PC-3 (cell line): ENCODE measurements around the gene LONP1.

Experiments used
- EZH2 ChIP-seq: fragments of 300-600 bp; sonication (generic); IDR thresholded peaks from one replicate; pipeline ENCODE4 v1.6.1; 2017; ENCODE audit warnings: antibody characterized with exemption, mild to moderate bottlenecking, low read length; ENCODE audit not compliant: unreplicated experiment
- EZH2phosphoT487 ChIP-seq: fragments of 300-600 bp; sonication (generic); IDR thresholded peaks from 2 replicates; pipeline ENCODE4 v1.6.1; 2018; ENCODE audit warnings: mild to moderate bottlenecking, antibody characterized with exemption, low read length, borderline replicate concordance
- TF ChIP-seq, protein P1 (sequence below): fragments of 300-600 bp; sonication (generic); conservative IDR thresholded peaks from 2 replicates; pipeline ENCODE4 v1.5.1; 2017; ENCODE audit warnings: antibody characterized with exemption, low read depth, mild to moderate bottlenecking, low read length

DNA sequence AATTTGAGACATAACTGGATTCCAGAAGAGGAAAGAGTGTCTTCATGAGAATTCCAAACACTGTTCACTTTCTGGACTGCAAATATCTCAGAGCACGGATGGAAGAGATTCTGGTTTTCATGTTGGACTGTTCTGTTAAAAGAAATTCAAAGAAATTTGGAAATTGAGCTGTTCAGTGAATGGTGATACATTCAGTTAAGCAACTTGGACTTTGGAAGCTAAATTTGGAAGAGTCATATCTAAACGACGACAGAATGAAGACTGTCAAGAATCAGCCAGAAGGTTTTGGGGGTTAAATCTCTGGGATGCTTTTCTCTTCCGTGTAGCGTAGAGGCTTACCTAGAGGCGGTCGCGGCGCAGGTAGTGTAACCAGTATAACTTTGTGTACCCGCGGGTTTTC, 71.5 kb downstream of the LONP1 start:
- TF ChIP-seq, protein P1, sequence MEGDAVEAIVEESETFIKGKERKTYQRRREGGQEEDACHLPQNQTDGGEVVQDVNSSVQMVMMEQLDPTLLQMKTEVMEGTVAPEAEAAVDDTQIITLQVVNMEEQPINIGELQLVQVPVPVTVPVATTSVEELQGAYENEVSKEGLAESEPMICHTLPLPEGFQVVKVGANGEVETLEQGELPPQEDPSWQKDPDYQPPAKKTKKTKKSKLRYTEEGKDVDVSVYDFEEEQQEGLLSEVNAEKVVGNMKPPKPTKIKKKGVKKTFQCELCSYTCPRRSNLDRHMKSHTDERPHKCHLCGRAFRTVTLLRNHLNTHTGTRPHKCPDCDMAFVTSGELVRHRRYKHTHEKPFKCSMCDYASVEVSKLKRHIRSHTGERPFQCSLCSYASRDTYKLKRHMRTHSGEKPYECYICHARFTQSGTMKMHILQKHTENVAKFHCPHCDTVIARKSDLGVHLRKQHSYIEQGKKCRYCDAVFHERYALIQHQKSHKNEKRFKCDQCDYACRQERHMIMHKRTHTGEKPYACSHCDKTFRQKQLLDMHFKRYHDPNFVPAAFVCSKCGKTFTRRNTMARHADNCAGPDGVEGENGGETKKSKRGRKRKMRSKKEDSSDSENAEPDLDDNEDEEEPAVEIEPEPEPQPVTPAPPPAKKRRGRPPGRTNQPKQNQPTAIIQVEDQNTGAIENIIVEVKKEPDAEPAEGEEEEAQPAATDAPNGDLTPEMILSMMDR = no peak
- TF ChIP-seq EZH2phosphoT487 (no peak), EZH2 (no peak)
